ENCODE measurements around the gene FXYD6.

Gene FXYD6

DNA sequence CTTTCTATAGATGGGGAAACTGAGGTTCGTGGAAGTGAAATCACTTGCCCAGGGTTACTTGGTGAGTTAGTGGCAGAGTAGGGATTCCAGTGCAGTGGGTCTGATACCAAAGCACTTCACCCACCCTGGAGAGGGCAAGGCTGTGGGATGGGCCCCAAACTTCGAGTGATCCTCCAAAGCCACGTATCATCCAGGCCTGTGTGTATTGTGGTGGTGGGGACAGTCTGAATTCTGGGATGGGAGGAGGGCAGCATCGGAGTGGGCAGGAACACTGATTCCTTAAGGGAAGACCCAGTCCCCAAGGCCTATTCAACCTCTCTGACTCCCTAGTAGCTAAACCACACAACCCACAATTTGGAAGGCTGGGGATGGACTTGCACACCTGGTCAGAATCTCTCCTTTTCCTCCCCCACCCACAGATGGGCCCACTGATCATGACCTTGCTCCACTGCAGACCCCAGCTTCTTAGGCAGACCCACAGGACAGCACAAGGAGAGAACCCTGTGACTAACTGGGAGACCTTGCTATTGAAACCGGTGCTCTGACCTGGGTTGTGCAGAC lies 41.2 kb upstream of the FXYD6 start:
- no peak for DNase-seq (ENCODE audit: low read depth)
- no peak overlapping the region for H3K4me3 ChIP-seq (ENCODE audit: low read depth, low read length)
- TF ChIP-seq, protein P1, sequence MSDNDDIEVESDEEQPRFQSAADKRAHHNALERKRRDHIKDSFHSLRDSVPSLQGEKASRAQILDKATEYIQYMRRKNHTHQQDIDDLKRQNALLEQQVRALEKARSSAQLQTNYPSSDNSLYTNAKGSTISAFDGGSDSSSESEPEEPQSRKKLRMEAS (IDR thresholded peaks at IDR 0.05; ENCODE audit: low read depth, low read length): no peak
- TF ChIP-seq MYC (IDR thresholded peaks at IDR 0.05; ENCODE audit: low read depth, low read length) (no peak), POLR2A (IDR thresholded peaks at IDR 0.05; ENCODE audit: extremely low read depth, insufficient read length) (no peak)
- TF ChIP-seq, protein P2, sequence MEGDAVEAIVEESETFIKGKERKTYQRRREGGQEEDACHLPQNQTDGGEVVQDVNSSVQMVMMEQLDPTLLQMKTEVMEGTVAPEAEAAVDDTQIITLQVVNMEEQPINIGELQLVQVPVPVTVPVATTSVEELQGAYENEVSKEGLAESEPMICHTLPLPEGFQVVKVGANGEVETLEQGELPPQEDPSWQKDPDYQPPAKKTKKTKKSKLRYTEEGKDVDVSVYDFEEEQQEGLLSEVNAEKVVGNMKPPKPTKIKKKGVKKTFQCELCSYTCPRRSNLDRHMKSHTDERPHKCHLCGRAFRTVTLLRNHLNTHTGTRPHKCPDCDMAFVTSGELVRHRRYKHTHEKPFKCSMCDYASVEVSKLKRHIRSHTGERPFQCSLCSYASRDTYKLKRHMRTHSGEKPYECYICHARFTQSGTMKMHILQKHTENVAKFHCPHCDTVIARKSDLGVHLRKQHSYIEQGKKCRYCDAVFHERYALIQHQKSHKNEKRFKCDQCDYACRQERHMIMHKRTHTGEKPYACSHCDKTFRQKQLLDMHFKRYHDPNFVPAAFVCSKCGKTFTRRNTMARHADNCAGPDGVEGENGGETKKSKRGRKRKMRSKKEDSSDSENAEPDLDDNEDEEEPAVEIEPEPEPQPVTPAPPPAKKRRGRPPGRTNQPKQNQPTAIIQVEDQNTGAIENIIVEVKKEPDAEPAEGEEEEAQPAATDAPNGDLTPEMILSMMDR (IDR thresholded peaks at IDR 0.05; ENCODE audit: low read depth, low read length): no peak

DNA sequence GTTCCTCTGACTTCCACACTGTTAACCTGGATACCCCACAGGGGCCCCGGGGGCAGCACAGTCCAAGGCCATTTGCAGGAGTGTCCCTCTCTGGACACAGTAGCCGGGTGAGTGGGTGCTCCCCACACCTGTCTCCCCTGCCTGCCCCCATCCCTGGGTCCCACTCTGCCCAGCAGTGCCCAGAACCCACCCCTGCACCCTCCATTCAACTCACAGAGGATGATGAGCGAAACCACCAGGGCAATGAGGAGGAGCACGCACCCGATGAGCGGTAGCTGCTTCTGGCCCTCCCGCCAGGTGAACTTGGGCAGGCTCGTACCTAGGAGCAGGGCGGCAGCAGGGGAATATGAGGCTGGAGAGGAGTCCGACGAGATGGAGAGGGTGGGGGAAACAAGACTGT lies 40.5 kb upstream of the FXYD6 start:
- DNase-seq (ENCODE audit: low read depth): no peak
- no peak overlapping the region for H3K4me3 ChIP-seq (ENCODE audit: low read depth, low read length)
- TF ChIP-seq, protein P2 (IDR thresholded peaks at IDR 0.05; ENCODE audit: low read depth, low read length): no peak
- TF ChIP-seq MYC (IDR thresholded peaks at IDR 0.05; ENCODE audit: low read depth, low read length) (no peak), POLR2A (IDR thresholded peaks at IDR 0.05; ENCODE audit: extremely low read depth, insufficient read length) (no peak)
- TF ChIP-seq, protein P1 (IDR thresholded peaks at IDR 0.05; ENCODE audit: low read depth, low read length): no peak

DNA sequence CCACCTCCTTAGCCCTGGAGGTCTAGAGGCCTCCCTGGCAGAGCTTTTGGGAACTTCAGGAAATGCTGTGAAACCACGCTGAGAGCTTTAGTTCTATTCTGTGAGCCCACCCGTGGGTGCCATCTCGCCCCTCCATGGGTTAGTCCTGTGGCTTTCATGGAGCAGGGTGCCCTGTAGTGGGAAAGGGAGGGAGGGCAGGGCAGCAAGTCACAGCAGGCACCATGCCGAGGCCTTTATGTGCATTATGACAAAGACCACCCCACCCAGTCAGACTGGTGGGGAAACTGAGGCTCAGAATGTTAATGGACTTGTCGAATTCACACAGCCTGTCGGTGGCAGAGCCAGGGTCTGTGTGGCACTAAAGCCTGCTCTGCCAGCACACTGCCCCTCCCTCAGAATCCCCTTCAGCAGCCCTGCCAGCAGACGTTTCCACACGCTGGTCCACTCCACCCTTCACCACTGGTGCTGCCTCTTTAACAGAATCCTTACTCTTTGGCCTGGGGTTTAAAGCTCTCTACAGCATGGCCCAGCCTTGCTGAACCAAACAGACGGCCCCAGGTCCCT lies 39.3 kb upstream of the FXYD6 start:
- DNase-seq (ENCODE audit: low read depth): no peak
- TF ChIP-seq, protein P2 (IDR thresholded peaks at IDR 0.05; ENCODE audit: low read depth, low read length): no peak
- TF ChIP-seq, protein P1 (IDR thresholded peaks at IDR 0.05; ENCODE audit: low read depth, low read length): no peak
- TF ChIP-seq MYC (IDR thresholded peaks at IDR 0.05; ENCODE audit: low read depth, low read length): no peak
- TF ChIP-seq POLR2A (IDR thresholded peaks at IDR 0.05; ENCODE audit: extremely low read depth, insufficient read length): no peak
- H3K4me3 ChIP-seq (ENCODE audit: low read depth, low read length): no peak overlapping the region

DNA sequence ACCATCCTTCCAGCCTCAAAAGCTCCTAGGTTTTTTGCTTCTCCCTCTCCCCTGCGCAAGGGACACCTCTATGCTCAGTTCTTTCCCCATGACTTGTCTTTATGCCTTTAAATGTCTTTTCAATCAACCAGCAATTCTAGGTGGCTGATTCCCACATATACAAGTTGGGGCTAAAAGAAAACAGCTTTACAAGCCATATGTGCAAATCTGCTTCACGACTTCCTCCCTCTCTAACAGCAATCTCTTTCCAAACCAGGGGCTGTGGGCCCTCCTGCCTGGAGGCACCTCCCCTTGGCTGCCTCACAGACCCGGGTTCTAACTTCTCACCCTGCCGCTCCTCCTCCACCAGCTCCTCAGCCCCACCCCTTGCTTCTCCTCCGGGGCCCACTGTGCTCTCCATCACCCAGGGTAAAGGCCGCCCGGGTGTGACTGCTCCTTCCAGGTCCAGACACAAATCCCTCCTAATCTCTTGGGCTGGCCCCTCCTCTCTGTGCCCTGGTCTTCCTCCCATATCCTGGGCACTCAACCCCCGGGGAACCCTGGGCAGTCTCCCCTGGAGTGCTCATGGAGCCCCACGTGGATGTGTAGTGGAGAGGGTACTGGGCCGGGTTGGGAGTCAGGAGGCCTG lies 38.6 kb upstream of the FXYD6 start:
- DNase-seq (ENCODE audit: low read depth): peak; percentile 49
- no peak for TF ChIP-seq MYC (IDR thresholded peaks at IDR 0.05; ENCODE audit: low read depth, low read length)
- no peak for TF ChIP-seq POLR2A (IDR thresholded peaks at IDR 0.05; ENCODE audit: extremely low read depth, insufficient read length)
- TF ChIP-seq, protein P2 (IDR thresholded peaks at IDR 0.05; ENCODE audit: low read depth, low read length): no peak
- TF ChIP-seq, protein P1 (IDR thresholded peaks at IDR 0.05; ENCODE audit: low read depth, low read length): no peak
- H3K4me3 ChIP-seq (ENCODE audit: low read depth, low read length): no peak overlapping the region

DNA sequence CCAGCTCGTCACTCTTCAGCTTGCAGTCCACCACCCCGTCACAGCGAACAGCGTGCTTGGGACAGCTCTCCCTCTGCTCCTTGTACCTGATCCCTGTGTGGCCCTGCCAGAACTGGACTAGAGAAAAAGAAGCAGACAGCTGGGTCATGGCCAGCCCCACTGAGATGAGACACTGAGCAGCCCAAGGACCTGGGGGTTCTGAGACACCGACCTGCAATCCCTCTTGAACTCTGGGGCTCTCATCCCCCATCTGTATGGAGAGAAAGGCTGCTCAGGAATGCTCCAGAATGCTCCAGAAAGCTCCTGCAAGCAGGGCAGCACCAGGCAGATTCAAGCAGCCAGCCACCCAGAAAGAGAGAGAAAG lies 37.9 kb upstream of the FXYD6 start:
- H3K4me3 ChIP-seq (ENCODE audit: low read depth, low read length): no peak overlapping the region
- no peak for DNase-seq (ENCODE audit: low read depth)
- no peak for TF ChIP-seq POLR2A (IDR thresholded peaks at IDR 0.05; ENCODE audit: extremely low read depth, insufficient read length)
- TF ChIP-seq, protein P2 (IDR thresholded peaks at IDR 0.05; ENCODE audit: low read depth, low read length): no peak
- TF ChIP-seq, protein P1 (IDR thresholded peaks at IDR 0.05; ENCODE audit: low read depth, low read length): no peak
- no peak for TF ChIP-seq MYC (IDR thresholded peaks at IDR 0.05; ENCODE audit: low read depth, low read length)

Data from NB4 (cell line).